Measurements from ENCODE around the gene NABP2.
"Not testable (repeated sequence)": the region's sequence is repeated elsewhere in the genome, so short reads cannot be mapped to it uniquely, and the experiment has no call there.

The NABP2 gene

GRCh38 chr12:56267443-56268071 is 43.4 kb downstream of the NABP2 start:
- peak; percentile 10 for DNase-seq

DNA sequence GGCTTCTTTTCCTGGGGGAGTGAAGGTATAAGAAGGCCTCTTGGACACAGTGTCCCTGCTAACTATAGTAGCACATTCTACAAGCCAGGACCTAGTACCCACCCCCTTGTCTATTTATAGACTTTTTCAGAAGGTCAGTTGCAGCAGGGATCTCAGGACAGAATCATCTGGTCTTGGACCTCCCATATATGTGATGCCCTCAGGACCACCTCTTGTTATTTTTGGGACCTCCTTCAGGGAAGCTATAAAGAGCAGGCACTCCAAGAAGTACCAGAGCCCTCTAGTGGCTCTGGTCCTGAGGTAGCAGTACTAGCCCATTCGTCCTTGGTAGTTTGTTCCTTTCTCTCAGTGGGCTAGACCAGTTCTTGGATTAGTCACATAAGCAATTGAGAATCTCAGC is 46.9 kb downstream of the NABP2 start:
- no peak for DNase-seq

- DNase-seq = not testable (repeated sequence)
These were observed 48.3 kb downstream of the NABP2 start for GRCh38 chr12:56272468-56272867.

- DNase-seq = no peak
These were observed 50.2 kb downstream of the NABP2 start for GRCh38 chr12:56274299-56274698.

DNA sequence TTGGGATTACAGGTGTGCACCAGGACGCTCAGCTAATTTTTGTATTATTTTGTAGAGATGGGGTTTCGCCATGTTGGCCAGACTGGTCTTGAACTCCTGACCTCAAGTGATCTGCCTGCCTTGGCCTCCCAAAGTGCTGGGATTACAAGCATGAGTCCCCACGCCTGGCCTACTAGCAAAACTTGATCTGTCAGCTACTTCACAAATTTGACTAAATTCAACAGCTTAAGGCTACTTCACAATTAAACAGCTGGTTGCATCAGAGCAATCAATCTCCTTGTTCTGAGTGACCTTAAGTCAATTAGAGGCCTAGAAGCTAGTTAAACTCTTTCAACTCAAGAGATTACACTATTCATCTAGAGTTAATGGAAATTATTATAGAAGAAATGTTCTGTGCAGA is 54.8 kb downstream of the NABP2 start:
- DNase-seq = no peak

Data from right kidney (tissue), 1 donor.